Trophoblast cell (in vitro differentiated cells and primary cell): ENCODE data around the gene DLEC1.
"Not testable (repeated sequence)": the region's sequence is repeated elsewhere in the genome, so short reads cannot be mapped to it uniquely, and the experiment has no call there.

Experiments
- DNase-seq, 2 donors: peaks; one replicate each; pipeline ENCODE4 v3.0.0-alpha.2; 2016
- H2AFZ ChIP-seq: 2 replicates; pipeline ENCODE4 v1.6.1; 2013; ENCODE audit warnings: low read length, moderate library complexity, mild to moderate bottlenecking; ENCODE audit not compliant: insufficient read depth, poor library complexity
- H2AK5ac ChIP-seq: 2 replicates; pipeline ENCODE4 v1.6.1; 2013; ENCODE audit warnings: mild to moderate bottlenecking, low read length
- H2BK120ac ChIP-seq: 2 replicates; pipeline ENCODE4 v1.6.1; 2013; ENCODE audit warnings: low read length, mild to moderate bottlenecking, moderate library complexity; ENCODE audit not compliant: insufficient read depth, poor library complexity
- H2BK12ac ChIP-seq: 2 replicates; pipeline ENCODE4 v1.6.1; 2013; ENCODE audit warnings: mild to moderate bottlenecking, low read length, moderate library complexity
- H2BK5ac ChIP-seq: 2 replicates; pipeline ENCODE4 v1.6.1; 2013; ENCODE audit warnings: low read length, low read depth, moderate library complexity, mild to moderate bottlenecking; ENCODE audit not compliant: poor library complexity
- H3K14ac ChIP-seq: 2 replicates; pipeline ENCODE4 v1.6.1; 2013; ENCODE audit warnings: mild to moderate bottlenecking, low read length
- H3K18ac ChIP-seq: 2 replicates; pipeline ENCODE4 v1.6.1; 2013; ENCODE audit warnings: mild to moderate bottlenecking, low read length
- H3K23ac ChIP-seq: 2 replicates; pipeline ENCODE4 v1.6.1; 2013; ENCODE audit warnings: low read length
- H3K27ac ChIP-seq: 2 replicates; pipeline ENCODE4 v1.5.1; 2013; ENCODE audit warnings: low read depth, mild to moderate bottlenecking, inconsistent platforms, low read length, moderate library complexity
- H3K27me3 ChIP-seq: 2 replicates; pipeline ENCODE4 v1.6.1; 2013; ENCODE audit warnings: inconsistent platforms, mild to moderate bottlenecking, low read length, moderate library complexity; ENCODE audit not compliant: insufficient read depth
- H3K36me3 ChIP-seq, 2 experiments: 1 replicate in 1 of 2; 2 replicates in 1 of 2; pipeline ENCODE4 v1.6.1; 2013; ENCODE audit warnings: low read length in 2 of 2, mild to moderate bottlenecking in 2 of 2, moderate library complexity in 1 of 2; ENCODE audit not compliant: insufficient read depth in 2 of 2, control insufficient read depth in 1 of 2
- H3K4ac ChIP-seq: 2 replicates; pipeline ENCODE4 v1.6.1; 2013; ENCODE audit warnings: low read depth, mild to moderate bottlenecking, low read length, moderate library complexity
- H3K4me1 ChIP-seq, 2 experiments: 1 replicate in 1 of 2; 2 replicates in 1 of 2; pipeline ENCODE4 v1.6.1; 2013; ENCODE audit warnings: low read length in 2 of 2, mild to moderate bottlenecking in 2 of 2, moderate library complexity in 1 of 2; ENCODE audit not compliant: insufficient read depth in 2 of 2, control insufficient read depth in 1 of 2
- H3K4me2 ChIP-seq: 2 replicates; pipeline ENCODE4 v1.6.1; 2013; ENCODE audit warnings: inconsistent platforms, mild to moderate bottlenecking, low read length, moderate library complexity
- H3K4me3 ChIP-seq: 2 replicates; pipeline ENCODE4 v1.5.1; 2013; ENCODE audit warnings: mild to moderate bottlenecking, low read depth, low read length, inconsistent platforms
- H3K79me1 ChIP-seq: one replicate; pipeline ENCODE4 v1.6.1; 2013; ENCODE audit warnings: low read length
- H3K79me2 ChIP-seq: 2 replicates; pipeline ENCODE4 v1.6.1; 2013; ENCODE audit warnings: low read length, mild to moderate bottlenecking; ENCODE audit not compliant: control insufficient read depth, insufficient read depth, poor library complexity
- H3K9ac ChIP-seq: 2 replicates; pipeline ENCODE4 v1.6.1; 2013; ENCODE audit warnings: mild to moderate bottlenecking, low read length
- H3K9me3 ChIP-seq: 2 replicates; pipeline ENCODE4 v1.6.1; 2013; ENCODE audit warnings: low read depth, mild to moderate bottlenecking, control low read depth, inconsistent platforms, low read length; ENCODE audit not compliant: insufficient read depth
- H4K12ac ChIP-seq: 2 replicates; pipeline ENCODE4 v1.6.1; 2013; ENCODE audit warnings: low read depth, mild to moderate bottlenecking, low read length, moderate library complexity
- H4K8ac ChIP-seq: 2 replicates; pipeline ENCODE4 v1.6.1; 2013; ENCODE audit warnings: low read depth, mild to moderate bottlenecking, low read length, moderate library complexity
- H4K91ac ChIP-seq: one replicate; pipeline ENCODE4 v1.6.1; 2013; ENCODE audit warnings: low read depth, mild to moderate bottlenecking, low read length, moderate library complexity
- WGBS: extraction: QIAGEN DNeasy Blood & Tissue Kit; methylation state at CpG from one replicate; pipeline ENCODE4 v1.1.7; 2013; ENCODE audit warnings: missing lambda C conversion rate; ENCODE audit not compliant: insufficient read length, insufficient coverage; ENCODE audit errors: extremely low coverage; 5-methylcytosine and 5-hydroxymethylcytosine counted together

The DLEC1 gene

DNA sequence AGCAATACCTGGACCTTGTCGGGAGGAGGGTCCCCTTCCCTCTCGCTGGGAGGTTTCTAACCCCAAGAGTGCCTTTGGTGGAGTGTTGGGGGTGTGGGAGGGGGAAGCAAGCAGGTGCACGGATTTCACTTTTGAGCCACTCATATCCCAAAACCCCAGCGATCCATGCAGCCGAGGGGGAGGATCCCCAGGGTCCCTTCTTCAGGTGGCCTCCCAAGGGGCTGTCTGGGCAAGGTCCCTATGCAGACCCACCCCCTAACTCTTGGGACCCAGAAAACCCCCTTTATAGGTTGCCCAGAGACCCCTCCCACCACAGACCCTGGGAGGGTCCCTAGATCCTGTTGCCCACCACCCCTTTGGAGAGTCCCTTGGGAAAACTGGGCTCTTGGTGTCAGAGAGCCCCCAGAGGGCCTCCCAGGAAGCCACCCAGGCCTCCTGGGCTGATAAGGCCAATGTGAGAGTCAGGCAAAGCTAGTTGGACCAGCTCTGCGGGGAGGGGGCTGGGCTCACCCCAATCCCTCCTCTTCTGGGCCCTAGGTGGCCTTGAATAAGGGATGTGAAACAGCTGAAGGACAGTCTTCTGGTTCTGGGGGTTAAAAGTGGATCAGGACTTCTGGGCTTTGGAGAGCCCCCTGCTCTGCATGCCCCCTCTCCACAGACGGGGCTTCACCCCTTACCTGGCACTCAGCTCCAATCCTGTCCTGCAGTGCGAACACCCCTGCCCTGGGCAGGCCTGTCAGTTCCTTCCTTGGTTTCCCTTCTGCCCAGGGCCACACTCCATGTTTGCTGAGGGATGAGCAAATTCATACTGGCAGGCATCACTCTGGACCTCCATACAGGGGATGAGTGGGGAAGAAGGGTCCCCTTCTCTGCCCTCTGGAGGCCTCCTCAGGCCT is 8.6 kb upstream of the DLEC1 start:
- Histone ChIP-seq H4K12ac (no peak overlapping the region), H4K8ac (peak overlapping the region; percentile 73), H3K23ac (no peak overlapping the region), H2BK12ac (peak overlapping the region; percentile 7), H2AFZ (peak overlapping the region; percentile 68), H3K4me1 (peaks cover 15 to 16% of the 10 kb centered on the region in 2 experiments), H3K4ac (no peak overlapping the region), H3K79me1 (peaks cover 3% of the 10 kb centered on the region), H3K36me3 (no peaks in the 10 kb centered on the region), H3K4me2 (peak overlapping the region; percentile 90), H4K91ac (peak overlapping the region; percentile 50), H2BK120ac (peak overlapping the region; percentile 15), H2AK5ac (peak overlapping the region; percentile 36), H3K27me3 (peaks cover 17% of the 10 kb centered on the region), H3K14ac (peak overlapping the region; percentile 64), H3K4me3 (peak overlapping the region; percentile 70), H3K9me3 (peaks cover 4% of the 10 kb centered on the region), H2BK5ac (no peak overlapping the region), H3K18ac (peak overlapping the region; percentile 67), H3K79me2 (peaks cover 2% of the 10 kb centered on the region), H3K27ac (no peak overlapping the region), H3K9ac (peak overlapping the region; percentile 0)
- DNase-seq, result no peak
- WGBS, result no CpG with 5 or more reads among the region's 8 CpGs

DNA sequence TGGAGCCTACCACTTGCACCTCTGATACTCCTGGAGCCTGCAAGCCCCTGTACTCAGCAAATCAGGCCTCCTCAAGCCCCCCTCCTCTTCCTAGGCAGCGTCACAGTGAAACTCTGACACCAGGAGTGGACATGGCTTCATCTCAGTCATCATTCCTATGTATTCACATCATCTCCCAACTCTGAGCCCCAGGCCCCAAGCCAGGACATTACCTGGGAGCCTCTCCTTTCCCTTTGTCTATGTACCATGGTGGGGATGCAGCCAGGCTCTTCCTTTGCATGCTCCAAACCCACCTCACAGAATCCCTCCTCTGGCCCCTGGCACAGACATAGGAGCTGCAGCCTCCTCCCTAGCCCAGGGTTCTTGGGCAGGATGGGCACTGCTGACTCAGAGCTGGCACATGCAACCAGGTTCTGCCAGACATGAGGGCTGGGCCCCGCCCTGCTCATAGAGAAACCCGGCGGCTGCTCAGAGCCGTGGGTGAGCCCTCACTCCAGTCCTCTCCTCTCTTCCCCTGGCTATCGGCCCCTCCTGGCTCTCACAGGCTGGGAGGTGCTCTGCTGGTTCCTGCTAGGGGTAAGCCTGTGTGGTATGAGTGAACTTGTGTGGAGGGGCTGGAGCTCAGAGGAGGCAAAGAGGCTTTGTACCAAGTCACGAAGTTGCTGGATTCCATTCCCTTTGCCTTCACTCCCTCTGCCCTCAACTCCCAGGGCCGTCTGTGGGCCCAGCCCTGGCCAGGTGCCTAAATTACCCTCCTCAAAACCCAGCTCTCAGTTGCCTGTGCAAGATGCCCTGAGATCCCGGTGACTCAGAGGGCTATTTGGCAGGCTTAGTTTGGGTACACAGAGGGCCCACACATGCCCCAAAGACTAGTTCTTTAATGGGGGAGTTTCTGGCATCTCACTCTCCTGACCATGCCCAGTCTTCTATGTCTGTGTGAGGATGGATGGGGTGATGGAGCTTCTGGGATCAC is 7.7 kb upstream of the DLEC1 start:
- H3K4me1 ChIP-seq, result peaks cover 15% of the 10 kb centered on the region in 2 experiments
- no peak overlapping the region for H2BK120ac ChIP-seq
- no peak overlapping the region for H3K9ac ChIP-seq
- H3K79me2 ChIP-seq, result peaks cover 2% of the 10 kb centered on the region
- no peak overlapping the region for H3K23ac ChIP-seq
- peaks cover 4% of the 10 kb centered on the region for H3K9me3 ChIP-seq
- no peak for DNase-seq
- H3K27me3 ChIP-seq, result peaks cover 17% of the 10 kb centered on the region
- H2BK12ac ChIP-seq, result no peak overlapping the region
- H3K4me3 ChIP-seq, result no peak overlapping the region
- H3K36me3 ChIP-seq, result no peaks in the 10 kb centered on the region
- H3K4me2 ChIP-seq, result no peak overlapping the region
- H2AK5ac ChIP-seq, result no peak overlapping the region
- H3K4ac ChIP-seq, result no peak overlapping the region
- H3K79me1 ChIP-seq, result peaks cover 3% of the 10 kb centered on the region
- H2BK5ac ChIP-seq, result no peak overlapping the region
- WGBS, result no CpG with 5 or more reads among the region's 9 CpGs
- no peak overlapping the region for H3K27ac ChIP-seq
- no peak overlapping the region for H4K12ac ChIP-seq
- H2AFZ ChIP-seq, result no peak overlapping the region
- no peak overlapping the region for H4K8ac ChIP-seq
- H4K91ac ChIP-seq, result no peak overlapping the region
- H3K14ac ChIP-seq, result no peak overlapping the region
- H3K18ac ChIP-seq, result no peak overlapping the region

DNA sequence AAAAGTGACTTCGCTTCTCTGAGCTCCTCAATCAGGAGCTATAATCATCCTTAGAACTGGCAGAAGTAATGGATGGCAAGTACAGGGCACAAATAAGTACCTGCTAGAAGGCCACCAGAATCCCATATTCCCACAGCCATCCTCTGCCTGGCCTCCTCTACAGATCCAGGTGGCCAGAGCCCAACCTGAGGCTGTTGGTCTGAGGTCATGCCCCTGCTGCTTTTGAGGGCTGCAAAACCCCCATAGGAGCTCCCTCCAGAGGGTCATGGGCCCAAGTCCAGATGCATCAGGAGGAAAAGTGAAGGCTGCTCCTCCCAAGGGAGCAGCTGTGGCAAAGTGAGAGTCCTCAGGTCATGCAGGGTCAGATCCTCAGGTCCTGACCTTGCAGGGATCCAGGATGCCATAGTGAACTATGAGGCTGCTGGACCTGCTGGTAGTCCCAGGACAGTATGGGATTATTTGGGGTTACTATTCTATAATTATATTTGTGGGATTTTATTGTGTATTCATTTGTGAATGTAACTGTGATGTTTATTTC is 6.6 kb upstream of the DLEC1 start:
- no peaks in the 10 kb centered on the region for H3K36me3 ChIP-seq
- no peak overlapping the region for H4K12ac ChIP-seq
- H3K23ac ChIP-seq, result no peak overlapping the region
- H4K91ac ChIP-seq, result no peak overlapping the region
- peaks cover 15% of the 10 kb centered on the region in 2 experiments for H3K4me1 ChIP-seq
- no peak overlapping the region for H2AFZ ChIP-seq
- H2BK120ac ChIP-seq, result no peak overlapping the region
- no CpG with 5 or more reads among the region's 1 CpG for WGBS
- no peak overlapping the region for H2AK5ac ChIP-seq
- no peak overlapping the region for H4K8ac ChIP-seq
- no peak overlapping the region for H3K4ac ChIP-seq
- no peak for DNase-seq
- H3K4me3 ChIP-seq, result no peak overlapping the region
- H3K4me2 ChIP-seq, result no peak overlapping the region
- H2BK5ac ChIP-seq, result no peak overlapping the region
- H3K79me2 ChIP-seq, result peaks cover 2% of the 10 kb centered on the region
- no peak overlapping the region for H3K9ac ChIP-seq
- H3K9me3 ChIP-seq, result peaks cover 4% of the 10 kb centered on the region
- H3K18ac ChIP-seq, result no peak overlapping the region
- H3K27me3 ChIP-seq, result peaks cover 17% of the 10 kb centered on the region
- no peak overlapping the region for H2BK12ac ChIP-seq
- no peak overlapping the region for H3K27ac ChIP-seq
- no peak overlapping the region for H3K14ac ChIP-seq
- peaks cover 3% of the 10 kb centered on the region for H3K79me1 ChIP-seq

DNA sequence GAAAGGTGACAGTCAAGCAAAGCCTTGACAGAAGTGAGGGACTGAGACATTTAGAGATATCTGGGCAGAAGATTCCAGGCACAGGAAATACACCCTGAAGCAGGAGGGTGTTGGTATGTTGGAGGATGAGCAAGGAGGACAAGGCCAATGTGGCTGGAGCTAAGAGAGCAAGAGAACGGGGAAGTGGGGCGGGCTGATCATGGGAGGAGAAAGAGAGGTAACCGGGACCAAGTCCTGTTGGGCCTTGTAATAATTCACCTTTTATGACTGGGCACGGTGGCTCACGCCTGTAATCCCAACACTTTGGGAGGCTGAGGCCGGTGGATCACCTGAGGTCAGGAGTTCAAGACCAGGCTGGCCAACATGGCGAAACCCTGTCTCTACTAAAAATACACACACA is 5.4 kb upstream of the DLEC1 start:
- H4K91ac ChIP-seq, H2BK5ac ChIP-seq, H3K36me3 ChIP-seq, H3K4me2 ChIP-seq, H4K8ac ChIP-seq, H4K12ac ChIP-seq, H3K14ac ChIP-seq, H3K79me2 ChIP-seq, H3K4ac ChIP-seq, H3K27ac ChIP-seq, H2BK120ac ChIP-seq, H3K18ac ChIP-seq, H3K79me1 ChIP-seq, DNase-seq, H3K23ac ChIP-seq, H2AK5ac ChIP-seq, H3K9ac ChIP-seq, H3K4me3 ChIP-seq, H2BK12ac ChIP-seq, H3K9me3 ChIP-seq, H2AFZ ChIP-seq: not testable (repeated sequence)
- Histone ChIP-seq H3K4me1 (peaks cover 15% of the 10 kb centered on the region in 2 experiments), H3K27me3 (peaks cover 11% of the 10 kb centered on the region)
- WGBS, result no CpG with 5 or more reads among the region's 7 CpGs
